GM21367 (cell line): ENCODE measurements around the gene GARIN1A.
"Not testable (repeated sequence)": the region's sequence is repeated elsewhere in the genome, so short reads cannot be mapped to it uniquely, and the experiment has no call there.

Source experiments
- ATAC-seq: cut with Tn5 transposase; IDR thresholded peaks from one replicate; pipeline ENCODE4 v1.9.1; 2021; ENCODE audit not compliant: unreplicated experiment

Gene GARIN1A

GRCh38 chr7:128681794-128682537, 9.9 kb downstream of the GARIN1A start:
- ATAC-seq: no peak

GRCh38 chr7:128683270-128683669, 11.2 kb downstream of the GARIN1A start:
- not testable (repeated sequence) for ATAC-seq

GRCh38 chr7:128683738-128684137, 11.6 kb downstream of the GARIN1A start:
- not testable (repeated sequence) for ATAC-seq

GRCh38 chr7:128687131-128687530, 15.0 kb downstream of the GARIN1A start:
- ATAC-seq: no peak

- ATAC-seq: no peak
Observed at GRCh38 chr7:128688492-128688891, 16.4 kb downstream of the GARIN1A start.

- not testable (repeated sequence) for ATAC-seq
Observed at GRCh38 chr7:128689161-128689935, 17.3 kb downstream of the GARIN1A start.

- no peak for ATAC-seq
Observed at GRCh38 chr7:128691227-128691626, 19.1 kb downstream of the GARIN1A start.

- no peak for ATAC-seq
Observed at GRCh38 chr7:128692623-128693270, 20.7 kb downstream of the GARIN1A start.

- ATAC-seq: no peak
Observed at GRCh38 chr7:128693373-128694015, 21.4 kb downstream of the GARIN1A start.

GRCh38 chr7:128694738-128695137, 22.6 kb downstream of the GARIN1A start:
- ATAC-seq: no peak

GRCh38 chr7:128697302-128697905, 25.3 kb downstream of the GARIN1A start:
- no peak for ATAC-seq

- ATAC-seq: no peak
Observed at GRCh38 chr7:128699196-128699712, 27.2 kb downstream of the GARIN1A start.

- ATAC-seq: no peak
Observed at GRCh38 chr7:128699895-128700294, 27.8 kb downstream of the GARIN1A start.

GRCh38 chr7:128701062-128701785, 29.1 kb downstream of the GARIN1A start:
- no peak for ATAC-seq

GRCh38 chr7:128703609-128704241, 31.6 kb downstream of the GARIN1A start:
- no peak for ATAC-seq

- ATAC-seq: no peak
Observed at GRCh38 chr7:128705891-128706333, 33.8 kb downstream of the GARIN1A start.

GRCh38 chr7:128707752-128708151, 35.7 kb downstream of the GARIN1A start:
- no peak for ATAC-seq

- no peak for ATAC-seq
Observed at GRCh38 chr7:128708235-128708634, 36.1 kb downstream of the GARIN1A start.

GRCh38 chr7:128708824-128709223, 36.7 kb downstream of the GARIN1A start:
- no peak for ATAC-seq
